ENCODE data around the gene EMP2.
A peak's percentile ranks its signal among the peaks of the same experiment; 100 is the strongest.
"Not testable (repeated sequence)": the region's sequence is repeated elsewhere in the genome, so short reads cannot be mapped to it uniquely, and the experiment has no call there.

Gene EMP2

GRCh38 chr16:10564591-10564990, 15.8 kb downstream of the EMP2 start:
- TF ChIP-seq CTCF (IDR thresholded peaks at IDR 0.05; ENCODE audit: control insufficient read depth, insufficient read depth, low read depth, low read length, missing control alignments): no peak
- H3K4me3 ChIP-seq (ENCODE audit: control insufficient read depth, low read depth, low read length): no peak overlapping the region
- DNase-seq (ENCODE audit: low read depth): no peak

GRCh38 chr16:10562361-10562899, 18.0 kb downstream of the EMP2 start:
- DNase-seq (ENCODE audit: low read depth): no peak
- no peak overlapping the region for H3K4me3 ChIP-seq (ENCODE audit: control insufficient read depth, low read depth, low read length)
- no peak for TF ChIP-seq CTCF (IDR thresholded peaks at IDR 0.05; ENCODE audit: control insufficient read depth, insufficient read depth, low read depth, low read length, missing control alignments)

- TF ChIP-seq CTCF (IDR thresholded peaks at IDR 0.05; ENCODE audit: control insufficient read depth, insufficient read depth, low read depth, low read length, missing control alignments): no peak
- DNase-seq (ENCODE audit: low read depth): no peak
Observed at GRCh38 chr16:10561425-10561824, 19.0 kb downstream of the EMP2 start.

GRCh38 chr16:10561001-10561400, 19.4 kb downstream of the EMP2 start:
- DNase-seq (ENCODE audit: low read depth): no peak
- H3K4me3 ChIP-seq (ENCODE audit: control insufficient read depth, low read depth, low read length): no peak overlapping the region
- TF ChIP-seq CTCF (IDR thresholded peaks at IDR 0.05; ENCODE audit: control insufficient read depth, insufficient read depth, low read depth, low read length, missing control alignments): no peak

More at GRCh38 chr16:10561425-10561824, 19.0 kb downstream of the EMP2 start:
- H3K4me3 ChIP-seq (ENCODE audit: control insufficient read depth, low read depth, low read length): no peak overlapping the region

GRCh38 chr16:10559792-10560191, 20.6 kb downstream of the EMP2 start:
- not testable (repeated sequence) for H3K4me3 ChIP-seq (ENCODE audit: control insufficient read depth, low read depth, low read length); DNase-seq (ENCODE audit: low read depth)

GRCh38 chr16:10558746-10559641, 21.4 kb downstream of the EMP2 start:
- H3K4me3 ChIP-seq (ENCODE audit: control insufficient read depth, low read depth, low read length): peak overlapping the region; percentile 20
- no peak for DNase-seq (ENCODE audit: low read depth)
- TF ChIP-seq CTCF (IDR thresholded peaks at IDR 0.05; ENCODE audit: control insufficient read depth, insufficient read depth, low read depth, low read length, missing control alignments): no peak

GRCh38 chr16:10558305-10558704, 22.1 kb downstream of the EMP2 start:
- DNase-seq (ENCODE audit: low read depth): no peak
- H3K4me3 ChIP-seq (ENCODE audit: control insufficient read depth, low read depth, low read length): no peak overlapping the region; the same call in 1 of the 2 replicates
- no peak for TF ChIP-seq CTCF (IDR thresholded peaks at IDR 0.05; ENCODE audit: control insufficient read depth, insufficient read depth, low read depth, low read length, missing control alignments)
